ENCODE results near the gene FOXP1. TPM values are rescaled to one million over a fixed set of nuclear protein-coding genes. Genes with fewer than 3 reads are reported as not detected.

The FOXP1 gene
- total RNA-seq (2014; rRNA removed; shearing (Covaris generic); ENCODE audit: low replicate concordance) = 31.8 and 39.5 TPM in 2 replicates

DNA sequence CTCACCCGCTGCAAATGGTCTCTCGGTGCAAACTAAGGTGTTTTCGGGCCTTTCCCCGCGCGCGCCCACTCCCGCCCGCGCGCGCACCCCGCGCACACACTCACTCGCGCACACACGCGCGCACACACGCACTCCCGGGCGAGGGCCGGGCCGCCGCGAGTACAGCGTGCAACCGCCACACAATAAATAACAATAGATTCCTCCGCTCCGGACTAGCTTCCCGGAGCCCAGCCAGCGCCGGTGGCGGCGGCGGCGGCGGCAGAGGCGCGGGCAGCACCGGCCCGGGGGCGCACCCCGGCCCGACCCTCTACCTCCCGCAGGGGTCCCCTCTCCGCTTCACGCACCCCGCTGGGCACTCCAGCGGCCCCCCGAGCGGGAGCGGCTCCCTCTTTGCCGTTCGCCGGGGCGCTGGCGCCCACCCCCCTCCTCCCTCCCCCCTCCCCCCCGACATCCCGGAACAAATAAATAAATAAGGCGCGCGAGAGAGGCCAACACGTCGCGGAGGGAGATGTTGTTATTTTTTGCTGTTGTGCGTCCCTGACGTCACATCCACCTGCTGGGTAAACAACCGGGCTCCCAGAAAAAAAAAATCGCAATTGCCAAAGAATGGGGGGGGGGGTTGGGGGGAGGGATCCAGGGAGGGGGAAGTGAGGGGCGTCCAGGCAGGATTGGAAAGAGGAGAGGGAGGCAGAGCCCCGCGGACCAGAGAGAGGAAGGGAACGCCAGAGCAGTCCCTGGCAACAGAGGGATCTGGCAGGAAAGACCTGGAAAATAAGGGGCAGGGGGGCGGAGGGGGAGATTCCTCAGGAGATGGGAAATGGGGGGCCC is at the start of gene FOXP1:
FOXP1 (minus strand) TSS at position 163 of the 828 bp plus-strand sequence. CDS start 385,347 bp downstream, outside the sequence.
- in situ Hi-C loops (cut with HindIII; ENCODE audit: low pct_unique_long_range_greater_than_20kb, low sequenced_read_pairs) = loop anchor here (25.0 kb wide), 1 partner anchor 471 kb away; no protein-coding TSS in a partner anchor
- peak; percentile 80 for DNase-seq (ENCODE audit: low read depth)

DNA sequence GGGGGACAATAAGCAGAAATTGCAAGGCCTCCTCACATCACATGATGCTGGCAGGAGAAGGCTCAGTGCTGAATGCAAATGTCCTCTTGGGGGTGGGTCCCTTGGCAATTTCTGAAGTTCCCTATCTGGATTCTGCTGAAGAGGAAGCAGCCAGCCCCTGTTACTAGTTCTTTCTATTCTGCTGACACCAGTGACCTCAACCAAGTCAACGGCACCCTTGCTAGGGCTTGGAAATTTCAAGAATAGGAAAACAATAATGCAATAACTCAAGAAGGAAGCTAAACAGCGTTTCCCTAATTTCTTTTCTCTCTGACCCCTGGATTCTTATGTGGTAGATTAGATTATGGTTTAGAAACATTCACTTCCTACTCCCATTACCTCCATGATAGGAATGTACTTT is 46.2 kb upstream of the FOXP1 start:
- DNase-seq (ENCODE audit: low read depth) = no peak
- in situ Hi-C loops (cut with HindIII; ENCODE audit: low pct_unique_long_range_greater_than_20kb, low sequenced_read_pairs) = no loop called here

DNA sequence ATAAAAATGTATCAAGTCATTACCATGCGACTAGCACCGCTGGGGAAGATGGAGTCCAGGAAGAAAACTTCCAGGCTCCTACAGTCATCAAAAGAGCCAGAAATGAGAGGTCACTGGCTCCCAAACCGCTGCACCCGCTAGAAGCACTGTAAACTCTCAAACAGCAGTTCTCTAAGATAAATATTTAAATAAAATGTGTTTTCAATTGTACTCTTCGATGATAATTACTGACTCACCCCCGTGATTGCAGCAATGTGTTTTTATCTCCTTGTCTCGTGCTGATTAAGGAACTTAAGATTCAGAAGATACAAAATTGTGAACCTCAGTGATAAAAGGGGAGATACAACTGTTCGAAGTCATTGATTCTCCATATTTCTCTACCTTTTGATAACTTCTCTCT is 45.8 kb upstream of the FOXP1 start:
- DNase-seq (ENCODE audit: low read depth) = no peak
- in situ Hi-C loops (cut with HindIII; ENCODE audit: low pct_unique_long_range_greater_than_20kb, low sequenced_read_pairs) = no loop called here

DNA sequence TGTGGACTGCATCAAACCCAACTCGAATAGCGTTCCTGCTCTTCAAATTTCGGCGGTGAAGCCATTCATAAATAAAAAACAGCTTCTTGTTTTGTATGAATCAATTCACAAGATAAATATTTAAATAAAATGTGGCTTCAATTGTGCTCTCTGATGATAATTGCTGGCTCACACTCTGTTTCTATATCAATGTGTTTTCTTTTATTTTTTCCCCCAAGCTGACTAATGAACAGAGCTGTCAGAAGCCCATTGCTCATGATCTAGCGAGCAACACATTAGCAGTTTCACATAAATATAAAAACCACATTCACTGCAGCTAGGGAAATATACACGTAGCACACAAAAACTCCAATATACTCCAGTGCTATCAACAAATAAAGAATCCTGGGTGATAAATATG is 45.0 kb upstream of the FOXP1 start:
- in situ Hi-C loops (cut with HindIII; ENCODE audit: low pct_unique_long_range_greater_than_20kb, low sequenced_read_pairs) = no loop called here
- DNase-seq (ENCODE audit: low read depth) = no peak

DNA sequence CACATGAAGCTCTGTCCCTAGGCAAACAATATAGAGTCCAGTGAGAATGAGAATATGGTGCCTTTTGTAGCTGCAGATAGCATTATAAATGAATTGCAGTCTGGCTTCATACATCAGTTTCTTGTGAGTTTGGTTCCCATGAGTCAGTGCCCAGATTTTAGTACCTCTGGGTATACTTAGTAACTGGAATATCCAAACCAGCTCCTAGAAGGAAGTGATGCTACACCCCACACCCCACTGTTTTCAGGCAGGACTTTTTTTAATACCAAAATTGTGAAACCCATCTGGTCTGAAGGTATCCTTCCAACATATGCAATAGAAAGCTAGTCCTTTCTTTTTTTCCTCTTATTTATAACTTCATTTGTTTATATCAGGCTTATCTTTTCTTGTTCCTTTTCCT is 42.1 kb upstream of the FOXP1 start:
- no peak for DNase-seq (ENCODE audit: low read depth)
- in situ Hi-C loops (cut with HindIII; ENCODE audit: low pct_unique_long_range_greater_than_20kb, low sequenced_read_pairs) = no loop called here

DNA sequence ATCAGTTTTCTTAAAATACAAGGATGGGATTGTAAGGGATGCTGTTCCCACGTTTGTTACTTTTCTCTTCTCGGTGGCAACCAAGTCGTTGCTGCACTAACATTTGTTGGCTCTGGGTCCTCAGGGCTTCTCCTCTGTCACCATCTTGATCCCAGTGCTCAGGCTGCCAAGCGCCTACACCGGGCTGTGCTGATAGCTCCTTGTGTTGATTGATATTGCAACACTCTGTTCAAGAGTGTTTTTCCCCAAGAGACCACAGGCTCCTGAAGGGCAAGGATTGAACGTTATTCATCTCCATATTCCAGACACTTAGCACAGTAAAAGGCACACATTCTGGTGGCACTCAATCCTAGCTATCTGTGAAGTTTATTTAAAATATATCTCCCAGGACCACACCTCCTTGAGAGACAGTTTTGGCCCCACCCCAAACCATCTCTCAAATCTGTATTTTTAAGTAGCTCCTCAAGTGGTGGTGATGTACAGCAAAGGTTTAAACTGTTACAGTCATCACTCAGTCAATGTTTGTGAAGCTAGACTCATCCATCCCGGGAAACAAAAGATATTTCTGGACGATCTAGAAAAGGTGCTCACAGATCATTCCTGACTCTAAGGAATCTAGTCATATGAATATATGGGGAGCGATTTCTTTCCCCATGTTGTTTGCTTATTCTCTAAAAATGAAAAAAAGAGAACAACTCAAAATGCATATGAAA is 38.5 kb upstream of the FOXP1 start:
- in situ Hi-C loops (cut with HindIII; ENCODE audit: low pct_unique_long_range_greater_than_20kb, low sequenced_read_pairs) = no loop called here
- DNase-seq (ENCODE audit: low read depth) = no peak

DNA sequence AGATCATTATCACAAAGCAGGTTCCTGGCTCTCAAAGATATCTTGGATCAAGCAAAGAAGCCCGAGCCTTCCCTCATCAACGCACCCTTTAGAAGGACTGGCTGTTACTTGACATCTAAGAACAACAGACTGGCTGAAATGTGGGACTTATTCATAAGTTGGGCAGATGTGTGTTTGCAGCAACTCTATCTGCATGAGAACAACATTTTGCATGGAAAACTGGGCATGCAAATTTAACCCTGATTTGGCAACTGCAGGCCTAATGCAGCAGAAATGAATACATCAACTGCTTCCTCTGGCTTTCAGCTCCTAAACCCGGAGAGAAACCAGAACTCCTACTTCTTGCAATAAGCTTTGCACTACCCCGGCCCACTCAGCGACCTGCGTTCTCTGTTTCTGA is 35.0 kb upstream of the FOXP1 start:
- in situ Hi-C loops (cut with HindIII; ENCODE audit: low pct_unique_long_range_greater_than_20kb, low sequenced_read_pairs) = no loop called here

DNA sequence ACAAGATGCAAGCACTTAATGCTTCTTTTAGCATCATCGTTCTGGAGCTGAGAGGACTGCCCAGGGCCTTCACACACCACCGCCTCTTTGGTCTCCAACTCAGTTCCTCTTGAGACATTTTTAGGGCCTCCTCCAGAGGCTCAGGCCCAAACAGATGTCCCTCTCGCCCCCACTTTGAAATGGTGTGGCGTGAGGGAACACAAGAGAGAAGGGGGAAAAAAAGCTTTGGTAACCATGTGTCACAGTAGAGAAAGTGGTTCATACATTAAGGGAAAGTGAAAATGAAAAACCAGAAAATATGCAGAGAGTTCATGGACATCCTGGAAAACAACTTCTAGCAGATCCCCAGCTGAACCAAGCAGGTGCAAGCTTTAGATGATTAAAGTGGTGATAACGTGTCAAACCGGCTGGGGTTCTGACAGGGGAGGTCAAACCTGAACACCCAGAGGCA is 33.1 kb upstream of the FOXP1 start:
- in situ Hi-C loops (cut with HindIII; ENCODE audit: low pct_unique_long_range_greater_than_20kb, low sequenced_read_pairs) = no loop called here
- no peak for DNase-seq (ENCODE audit: low read depth)

More for the DNA sequence above, 35.0 kb upstream of the FOXP1 start:
- no peak for DNase-seq (ENCODE audit: low read depth)

DNA sequence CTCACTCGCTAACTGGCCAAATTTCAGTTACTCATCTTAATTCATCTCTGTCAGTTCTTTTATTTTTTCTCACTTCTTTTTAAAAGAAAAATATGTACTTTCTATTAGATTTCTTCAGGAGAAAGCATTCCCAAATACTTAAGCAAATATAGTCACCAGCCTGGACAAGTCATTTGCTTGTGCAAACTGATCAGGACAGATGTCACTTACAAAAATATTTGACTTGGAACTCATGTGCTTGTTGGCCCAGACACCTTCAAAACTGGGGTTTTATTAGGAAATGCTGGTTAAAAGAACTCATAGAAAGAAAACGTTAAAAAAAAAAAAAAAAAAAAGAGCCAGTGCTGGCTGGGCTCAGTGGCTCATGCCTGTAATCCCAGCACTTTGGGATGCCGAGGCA is 31.3 kb upstream of the FOXP1 start:
- DNase-seq (ENCODE audit: low read depth) = no peak

DNA sequence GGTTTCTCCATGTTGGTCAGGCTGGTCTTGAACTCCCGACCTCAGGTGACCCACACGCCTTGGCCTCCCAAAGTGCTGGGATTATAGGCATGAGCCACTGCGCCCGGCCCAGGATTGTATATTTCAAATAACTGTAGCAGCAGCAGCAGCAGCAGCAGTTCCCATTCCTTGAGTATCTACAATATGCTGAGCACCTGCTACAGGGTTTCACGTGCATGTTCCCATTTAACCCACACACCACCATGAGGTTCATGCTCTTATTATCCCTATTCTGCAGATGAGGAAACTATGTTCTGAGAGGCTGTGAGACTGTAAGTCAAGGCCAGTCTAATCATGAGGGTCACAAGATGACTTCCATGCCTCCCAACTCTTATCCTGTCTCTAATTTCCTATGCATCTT is 30.9 kb upstream of the FOXP1 start:
- in situ Hi-C loops (cut with HindIII; ENCODE audit: low pct_unique_long_range_greater_than_20kb, low sequenced_read_pairs) = no loop called here
- DNase-seq (ENCODE audit: low read depth) = no peak

More for the DNA sequence above, 31.3 kb upstream of the FOXP1 start:
- in situ Hi-C loops (cut with HindIII; ENCODE audit: low pct_unique_long_range_greater_than_20kb, low sequenced_read_pairs) = no loop called here

DNA sequence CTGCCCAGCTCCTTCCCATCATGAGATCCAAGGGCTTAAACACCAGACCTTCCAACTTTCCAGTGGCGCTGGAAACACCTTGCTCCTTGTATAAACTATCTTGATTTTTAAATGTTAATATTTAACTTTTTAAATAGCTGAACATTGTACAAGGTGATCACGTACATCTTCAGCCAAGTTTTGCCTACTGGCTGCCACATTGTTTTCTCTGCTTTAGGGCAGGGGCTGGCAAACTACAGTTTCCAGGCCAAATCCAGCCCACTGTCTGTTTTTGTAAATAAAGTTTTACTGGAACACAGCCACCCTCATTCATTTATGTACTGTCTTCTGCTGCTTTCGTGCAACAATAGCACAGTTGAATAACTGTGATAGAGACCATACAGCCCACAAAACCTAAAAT is 27.6 kb upstream of the FOXP1 start:
- in situ Hi-C loops (cut with HindIII; ENCODE audit: low pct_unique_long_range_greater_than_20kb, low sequenced_read_pairs) = no loop called here
- DNase-seq (ENCODE audit: low read depth) = no peak

DNA sequence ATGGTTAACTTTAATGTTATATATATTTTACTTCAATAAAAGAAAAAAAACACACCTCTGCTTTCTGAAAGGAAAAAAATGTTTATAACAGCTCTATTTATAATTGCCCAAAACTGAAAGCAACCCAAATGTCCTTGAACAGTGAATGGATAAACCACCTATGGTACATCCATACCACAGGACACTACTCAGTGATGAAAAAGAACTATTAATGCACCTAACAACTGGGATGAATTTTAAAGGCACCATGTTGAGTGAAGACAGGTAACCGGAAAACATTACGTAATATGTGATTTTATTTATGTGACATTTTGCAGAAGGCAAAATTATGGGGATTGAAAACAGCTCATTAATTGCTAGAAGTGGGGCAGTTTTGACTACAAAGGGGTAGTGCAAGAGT is 23.8 kb upstream of the FOXP1 start:
- DNase-seq (ENCODE audit: low read depth) = no peak
- in situ Hi-C loops (cut with HindIII; ENCODE audit: low pct_unique_long_range_greater_than_20kb, low sequenced_read_pairs) = no loop called here

DNA sequence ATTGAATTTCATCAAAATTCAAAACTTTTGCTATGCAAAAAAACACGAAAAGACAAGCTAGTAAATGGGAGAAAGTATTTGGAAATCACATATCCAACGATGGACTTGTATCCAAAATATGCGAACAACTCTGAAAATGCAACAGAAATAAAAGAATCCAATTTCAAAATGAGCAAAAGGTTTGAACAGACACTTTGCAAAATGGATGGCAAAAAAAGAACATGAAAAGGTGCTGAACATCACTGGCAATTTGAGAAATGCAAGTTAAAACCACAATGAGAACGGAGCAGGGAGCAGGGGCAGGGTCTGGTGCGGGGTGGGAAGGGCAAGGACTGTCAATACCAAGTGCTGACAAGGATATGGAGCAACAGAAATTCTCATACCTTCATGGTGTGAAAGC is 23.1 kb upstream of the FOXP1 start:
- DNase-seq (ENCODE audit: low read depth) = no peak

DNA sequence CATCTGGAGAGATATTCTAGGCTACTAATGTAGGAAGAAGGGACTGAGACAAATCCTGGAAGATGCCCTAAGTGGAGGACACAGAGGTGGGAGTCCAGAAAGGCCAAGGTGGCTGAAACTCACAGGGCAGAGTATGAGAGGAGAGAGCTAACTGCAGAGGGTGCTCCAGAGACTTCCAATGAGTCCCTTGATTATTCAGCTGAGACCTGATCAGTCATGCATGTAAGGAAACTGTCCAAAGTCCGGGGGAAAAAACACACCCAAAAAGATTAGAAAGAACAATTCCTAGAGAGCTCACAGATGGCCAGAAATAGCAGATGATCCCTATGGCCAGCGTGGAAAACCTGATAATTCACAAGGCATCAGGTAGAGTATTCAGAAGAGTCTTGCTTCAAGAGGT is 18.7 kb upstream of the FOXP1 start:
- in situ Hi-C loops (cut with HindIII; ENCODE audit: low pct_unique_long_range_greater_than_20kb, low sequenced_read_pairs) = no loop called here
- peak; percentile 76 for DNase-seq (ENCODE audit: low read depth)

More for the DNA sequence above, 23.1 kb upstream of the FOXP1 start:
- in situ Hi-C loops (cut with HindIII; ENCODE audit: low pct_unique_long_range_greater_than_20kb, low sequenced_read_pairs) = no loop called here

DNA sequence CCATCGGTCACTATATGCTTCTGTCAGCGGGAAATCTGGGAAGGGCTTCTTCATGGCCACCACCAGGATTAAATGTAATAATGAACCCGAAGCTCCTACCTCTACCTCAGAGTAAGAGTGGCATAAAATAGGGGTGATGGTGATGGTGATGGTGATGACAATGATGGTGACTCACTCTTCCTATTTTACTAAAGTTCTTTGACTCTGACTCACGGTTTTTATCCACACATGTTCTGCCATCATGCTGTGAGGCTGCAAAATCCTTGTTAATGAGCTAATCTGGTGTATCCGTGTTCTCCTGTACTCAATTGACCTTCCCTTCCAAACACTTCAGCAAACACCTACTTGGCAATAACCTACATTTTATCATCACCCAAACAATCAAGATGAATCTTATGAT is 18.3 kb upstream of the FOXP1 start:
- in situ Hi-C loops (cut with HindIII; ENCODE audit: low pct_unique_long_range_greater_than_20kb, low sequenced_read_pairs) = no loop called here
- DNase-seq (ENCODE audit: low read depth) = peak; percentile 67

DNA sequence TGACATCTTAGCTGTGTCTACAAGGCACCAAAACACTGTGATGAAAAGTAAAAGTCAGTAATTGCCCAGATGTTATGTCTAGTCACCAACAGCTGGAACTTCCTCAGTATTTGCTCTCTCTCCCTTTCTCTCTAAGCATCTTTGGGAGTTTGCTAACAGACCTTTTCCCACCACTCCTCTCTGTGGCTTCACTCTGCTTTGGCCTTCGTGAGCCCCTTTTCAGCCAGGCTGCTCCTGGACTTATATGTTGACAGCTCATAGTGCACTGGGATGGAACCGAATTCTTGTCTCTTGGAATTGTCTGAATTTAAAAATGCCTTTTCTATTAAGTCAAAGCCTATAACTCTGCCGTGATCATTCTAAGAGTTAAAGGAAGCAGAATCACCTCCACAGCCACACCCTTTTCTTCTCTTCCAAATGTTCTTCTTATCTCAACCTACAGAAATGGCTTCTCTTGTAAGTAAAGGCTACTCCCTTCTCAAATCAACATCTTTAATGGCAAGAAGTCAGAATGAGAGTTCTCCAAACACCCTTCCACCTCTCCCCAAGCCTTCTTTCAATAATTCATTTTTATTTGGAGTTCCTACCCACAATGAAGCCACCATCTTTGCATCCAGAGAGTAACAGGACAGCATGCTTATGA is 17.2 kb upstream of the FOXP1 start:
- in situ Hi-C loops (cut with HindIII; ENCODE audit: low pct_unique_long_range_greater_than_20kb, low sequenced_read_pairs) = no loop called here
- DNase-seq (ENCODE audit: low read depth) = peak; percentile 12

DNA sequence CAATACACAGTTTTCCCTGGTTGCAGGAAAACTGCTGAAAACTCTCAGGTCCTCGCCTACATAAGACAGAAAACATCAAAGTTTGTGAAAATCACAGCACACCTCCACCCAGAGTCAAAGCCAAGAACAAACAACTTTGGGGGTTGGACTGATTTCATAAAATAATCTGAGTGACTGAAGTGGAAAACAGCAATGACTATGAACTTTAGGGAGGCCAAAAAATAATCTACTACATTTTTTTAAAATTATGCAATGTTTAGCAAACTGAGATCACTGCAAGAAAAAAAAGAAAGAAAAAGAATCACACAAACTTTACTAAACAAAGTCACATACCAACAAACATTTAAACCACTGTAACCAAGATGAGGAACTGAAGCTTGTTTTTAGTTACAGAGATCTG is 15.9 kb upstream of the FOXP1 start:
- no peak for DNase-seq (ENCODE audit: low read depth)
- in situ Hi-C loops (cut with HindIII; ENCODE audit: low pct_unique_long_range_greater_than_20kb, low sequenced_read_pairs) = loop anchor here (25.0 kb wide), 1 partner anchor 487 kb away; no protein-coding TSS in a partner anchor

DNA sequence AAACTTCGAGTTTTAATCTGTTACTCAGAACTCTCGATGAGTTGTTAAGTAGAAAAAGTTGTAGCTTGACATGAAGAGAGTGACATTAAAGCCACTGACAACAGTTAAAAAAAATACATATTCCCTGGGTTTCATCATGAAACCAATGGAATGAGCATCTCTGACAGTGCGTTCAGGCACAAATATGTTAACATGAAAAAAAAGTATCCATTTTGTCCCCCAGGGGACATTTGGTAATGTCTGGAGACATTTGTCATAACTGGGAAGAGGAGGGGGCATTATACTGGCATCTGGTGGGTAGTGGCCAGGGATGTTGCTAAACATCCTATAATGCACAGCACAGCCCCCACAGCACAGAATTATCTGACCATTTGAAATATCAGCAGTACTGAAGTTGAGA is 14.8 kb upstream of the FOXP1 start:
- in situ Hi-C loops (cut with HindIII; ENCODE audit: low pct_unique_long_range_greater_than_20kb, low sequenced_read_pairs) = loop anchor here (25.0 kb wide), 1 partner anchor 486 kb away; no protein-coding TSS in a partner anchor
- no peak for DNase-seq (ENCODE audit: low read depth)

DNA sequence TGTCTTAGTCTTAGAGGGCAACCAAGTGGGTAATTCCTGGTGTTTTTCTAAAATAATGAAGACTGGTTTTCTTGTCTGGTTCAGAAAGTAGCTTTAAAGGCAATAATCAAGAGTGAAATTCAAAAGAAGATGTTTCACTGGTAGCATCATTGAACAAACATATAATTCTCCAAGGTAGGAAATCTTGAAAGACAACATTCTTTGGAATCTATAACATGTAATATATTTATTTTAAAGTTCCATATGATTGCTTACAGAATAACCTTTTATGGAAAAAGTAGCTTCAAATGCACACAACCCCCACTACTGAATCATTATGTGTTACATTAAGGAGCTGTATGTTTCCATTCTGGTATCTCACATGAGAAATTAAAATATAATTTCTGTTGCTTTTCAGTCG is 13.8 kb upstream of the FOXP1 start:
- in situ Hi-C loops (cut with HindIII; ENCODE audit: low pct_unique_long_range_greater_than_20kb, low sequenced_read_pairs) = loop anchor here (25.0 kb wide), 1 partner anchor 485 kb away; no protein-coding TSS in a partner anchor
- DNase-seq (ENCODE audit: low read depth) = no peak
